Dermis microvascular lymphatic vessel endothelial cell (primary cell): Measurements from ENCODE around the gene TPM1. TPM values are rescaled to one million over a fixed set of nuclear protein-coding genes. Genes with fewer than 3 reads are reported as not detected.

ENCODE experiments used
- DNase-seq, 2 donors: peaks; one replicate each; pipeline versions ENCODE4 v3.0.0 to v3.0.0-alpha.2; 2010; ENCODE audit warnings: low read depth in 2 of 2
- total RNA-seq: library from RNA; depleted of rRNA; stranded (reverse); fragments of >200 nt; gene quantifications from 2 replicates; pipeline ENCODE4 v1.2.1, GENCODE V29; 2014

Gene TPM1
- total RNA-seq, 1 donor from 2014 or later: 165 TPM

DNA sequence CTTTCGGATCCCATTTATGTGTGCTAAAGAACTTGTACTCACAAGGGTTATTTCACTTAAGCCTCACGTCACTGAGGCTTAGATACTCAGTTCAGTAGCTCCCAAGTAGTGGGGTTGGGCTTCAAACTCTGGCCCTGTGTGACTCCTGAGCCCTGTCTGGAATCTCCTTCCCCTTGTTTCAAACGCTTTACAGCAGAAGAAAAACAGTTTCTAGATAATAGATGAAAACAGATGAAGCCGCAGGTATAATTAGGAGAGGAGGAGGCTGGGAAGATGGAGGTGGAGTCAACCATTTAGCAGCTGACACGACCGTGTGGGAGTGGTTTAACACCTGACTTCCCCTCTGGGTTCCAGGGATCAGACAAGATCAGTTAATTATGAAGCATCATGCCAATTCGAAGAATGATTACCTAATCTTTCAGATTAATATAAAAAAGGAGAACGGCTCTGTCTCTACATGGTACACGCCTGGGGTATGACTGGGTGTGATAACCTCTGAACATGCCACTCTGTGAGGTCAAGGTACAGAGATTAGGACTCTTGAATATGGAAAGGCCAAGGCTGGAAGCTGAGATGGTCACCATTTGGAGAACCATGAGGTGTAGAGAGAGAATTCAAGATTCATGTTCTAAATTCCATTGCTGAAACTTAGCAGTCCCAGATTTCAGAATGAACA lies 31.1 kb downstream of the TPM1 start:
- no peak for DNase-seq

DNA sequence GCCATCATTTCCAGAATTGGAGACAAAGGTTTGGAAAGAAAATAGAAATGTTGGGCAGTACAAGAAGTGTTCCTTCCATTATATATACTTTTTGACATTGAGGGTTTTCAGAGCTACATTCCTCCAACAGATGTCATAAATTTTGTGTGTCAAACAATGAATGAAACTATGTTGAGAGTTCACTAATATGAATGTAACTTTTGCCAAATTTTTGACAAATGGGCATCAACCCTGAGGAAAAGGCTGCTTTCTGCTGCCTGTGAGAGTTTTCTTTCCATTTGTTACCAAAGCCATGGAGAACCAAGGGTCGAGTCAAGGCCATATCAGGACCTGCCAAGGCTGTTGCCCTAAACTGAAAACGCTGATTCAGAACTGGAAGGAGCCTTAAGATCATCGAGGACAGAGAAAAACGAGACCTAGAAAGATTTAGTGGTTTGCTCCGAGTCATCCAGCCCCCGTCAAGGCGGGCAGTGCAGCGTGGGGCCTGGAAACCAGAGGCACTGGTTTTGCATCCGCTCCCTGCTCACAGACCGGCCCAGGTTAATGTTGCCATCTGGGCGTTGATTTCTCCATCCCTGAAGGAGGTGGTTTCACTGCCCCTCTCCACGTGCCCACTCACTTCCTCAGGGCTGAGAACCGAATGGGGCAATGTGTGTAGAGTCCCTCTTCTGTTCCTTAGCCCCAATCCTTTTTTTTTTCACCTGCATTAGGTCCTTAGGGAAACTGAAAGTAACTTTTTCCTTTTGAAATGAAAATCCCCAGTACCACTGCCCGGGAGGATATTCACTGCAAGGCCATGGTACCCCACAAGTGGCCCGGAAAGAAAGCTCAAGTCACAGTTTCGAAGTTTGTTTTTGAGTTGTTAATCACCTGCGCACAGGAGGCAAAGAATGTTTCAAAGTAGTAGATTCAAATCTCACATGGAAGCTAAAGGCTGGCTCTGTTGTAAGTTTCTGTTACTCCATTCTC lies 32.8 kb downstream of the TPM1 start:
- no peak for DNase-seq

DNA sequence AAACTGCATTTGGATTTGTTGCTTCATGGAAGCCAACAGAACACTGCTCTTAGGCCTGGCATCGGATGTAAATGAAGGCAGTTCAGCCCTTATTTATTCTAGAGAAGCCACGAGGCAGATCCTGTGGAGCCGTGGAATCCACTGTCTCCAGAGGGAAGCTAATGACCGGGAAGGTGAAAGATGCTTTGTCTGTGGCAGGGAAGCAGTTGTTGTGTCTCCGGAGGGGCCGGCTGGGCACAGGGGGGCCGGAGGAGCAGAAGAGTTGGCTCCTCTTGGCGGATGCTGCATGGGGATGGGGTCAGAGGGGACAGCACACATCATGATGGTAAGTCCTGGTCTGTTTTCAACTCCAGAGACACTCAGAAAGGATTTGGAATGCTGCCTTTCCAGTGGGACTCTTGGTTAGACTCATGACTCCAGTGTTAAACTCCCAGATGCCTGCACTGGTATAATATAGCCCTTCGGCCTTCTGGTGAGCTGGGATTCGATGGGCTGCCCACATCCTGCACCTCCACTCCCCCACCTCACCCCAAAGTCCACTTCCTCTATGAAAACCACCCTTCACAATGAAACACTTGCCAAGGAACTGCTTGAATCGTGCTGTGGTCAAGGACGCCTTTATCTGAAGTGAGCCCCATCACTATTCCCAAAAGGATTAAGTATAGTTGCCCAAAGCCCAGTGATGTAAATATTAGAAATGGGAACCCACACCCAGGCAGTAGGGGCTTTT lies 33.6 kb downstream of the TPM1 start:
- no peak for DNase-seq

DNA sequence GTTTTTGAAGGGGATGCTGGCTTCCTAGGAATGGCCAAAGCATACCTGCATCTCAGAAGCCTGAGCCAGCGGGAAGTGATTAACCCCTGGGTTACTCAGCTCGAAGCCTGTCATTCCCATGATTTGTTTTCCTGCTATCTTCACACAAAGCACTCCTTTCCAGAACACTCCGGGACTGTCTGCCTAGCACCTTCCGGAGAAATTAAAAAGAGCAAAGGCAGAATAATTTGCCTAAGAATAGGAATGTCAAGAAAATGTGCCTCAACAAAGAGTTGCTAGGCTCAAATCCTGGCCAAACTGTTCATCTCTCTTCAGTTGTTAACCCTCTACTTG lies 34.1 kb downstream of the TPM1 start:
- no peak for DNase-seq

DNA sequence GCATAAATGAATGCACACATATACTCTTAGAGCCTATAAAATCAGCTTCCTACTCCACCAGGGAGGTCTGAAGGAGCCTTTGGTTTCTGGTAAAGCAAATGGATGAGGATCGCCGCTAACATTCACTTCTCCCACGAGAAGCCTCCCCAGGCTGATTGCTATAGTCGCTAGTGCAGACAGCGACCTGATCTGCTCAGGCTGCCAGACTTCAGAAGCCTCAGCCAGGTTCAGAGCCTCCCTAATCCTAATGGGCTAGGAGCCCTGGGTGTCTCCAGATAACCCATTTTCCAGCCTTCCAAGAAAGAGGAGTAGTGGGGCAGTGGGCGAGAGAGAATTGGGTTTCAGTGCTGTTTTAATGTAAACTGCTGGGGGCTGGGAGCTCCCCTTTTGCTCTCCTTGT lies 35.4 kb downstream of the TPM1 start:
- DNase-seq: no peak

DNA sequence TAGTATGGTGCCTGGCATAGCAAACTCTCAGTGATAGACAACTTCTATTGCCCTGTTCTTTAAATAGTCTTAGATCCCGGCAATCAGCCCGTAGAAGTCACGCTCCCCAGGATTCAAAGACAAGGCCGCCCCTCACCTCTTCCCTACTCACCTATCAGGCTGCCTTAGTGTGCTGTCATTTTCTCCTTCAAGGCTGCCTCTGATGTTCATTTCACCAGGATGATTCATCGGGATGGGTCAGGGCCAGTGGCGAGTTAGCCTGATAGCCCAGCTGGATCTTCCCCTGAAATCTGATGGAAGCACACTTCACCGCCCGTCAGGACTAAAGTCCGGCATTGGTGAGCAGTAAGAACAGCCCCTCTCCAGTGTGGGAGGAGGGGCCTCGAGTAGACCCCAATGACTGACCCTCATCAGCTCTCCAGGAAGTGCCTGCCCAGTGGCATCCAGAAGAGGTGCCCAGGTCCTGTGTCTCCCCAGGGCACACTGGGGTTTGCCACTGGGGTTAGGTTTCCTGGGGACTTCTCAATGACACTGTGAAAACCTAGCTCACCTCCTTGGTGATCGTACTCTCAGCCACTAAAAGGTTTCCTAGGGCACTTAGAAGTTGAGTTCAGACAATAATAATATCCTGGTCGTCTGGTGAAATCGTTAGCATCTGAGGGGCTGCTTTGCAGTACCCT lies 37.5 kb downstream of the TPM1 start:
- no peak for DNase-seq

DNA sequence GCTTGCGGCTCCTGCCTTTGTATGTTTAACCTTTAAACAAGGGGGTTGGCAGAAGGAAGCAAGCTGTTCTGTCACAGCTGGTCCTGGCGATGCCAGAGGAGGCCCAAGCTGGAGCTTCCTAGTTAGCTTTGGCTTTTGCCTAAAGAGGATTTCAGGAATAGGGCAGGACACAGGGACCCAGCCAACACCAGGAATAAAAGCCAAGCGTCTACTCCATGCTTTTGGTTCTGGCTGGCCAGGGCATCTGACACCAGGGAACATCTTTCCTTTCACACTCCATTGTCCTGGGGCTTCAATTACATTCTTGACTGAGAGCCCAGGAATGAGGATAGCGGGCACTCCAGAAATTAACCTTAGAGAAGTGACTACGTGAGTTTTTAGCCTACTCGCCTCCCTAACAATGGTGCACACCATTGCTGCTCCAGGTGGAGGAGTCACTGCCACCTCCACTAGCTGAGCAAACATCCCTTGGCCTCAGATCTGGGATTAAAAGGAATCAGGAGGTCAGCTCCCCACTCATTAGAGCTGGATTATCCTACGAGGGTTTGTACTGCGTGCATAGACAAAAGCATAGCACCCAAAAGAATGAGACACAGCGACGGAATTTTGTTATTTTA lies 38.2 kb downstream of the TPM1 start:
- DNase-seq: no peak

DNA sequence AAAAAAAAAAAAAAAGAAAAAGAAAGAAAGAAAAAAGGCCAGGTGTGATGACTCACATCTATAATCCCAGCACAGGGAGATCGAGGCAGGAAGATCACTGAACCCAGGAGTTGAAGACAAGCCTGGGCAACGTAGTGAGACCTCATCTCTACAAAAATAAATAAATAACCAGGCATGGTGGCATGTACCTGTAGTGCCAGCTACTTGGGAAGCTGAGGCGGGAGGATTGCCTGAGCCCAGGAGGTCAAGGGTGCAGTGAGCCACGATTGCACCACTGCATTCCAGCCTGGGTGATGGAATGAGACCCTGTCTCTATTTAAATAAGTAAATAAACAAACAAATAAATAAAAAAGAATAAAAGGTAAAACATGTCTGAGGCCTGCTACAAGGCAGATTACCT lies 39.8 kb downstream of the TPM1 start:
- no peak for DNase-seq

DNA sequence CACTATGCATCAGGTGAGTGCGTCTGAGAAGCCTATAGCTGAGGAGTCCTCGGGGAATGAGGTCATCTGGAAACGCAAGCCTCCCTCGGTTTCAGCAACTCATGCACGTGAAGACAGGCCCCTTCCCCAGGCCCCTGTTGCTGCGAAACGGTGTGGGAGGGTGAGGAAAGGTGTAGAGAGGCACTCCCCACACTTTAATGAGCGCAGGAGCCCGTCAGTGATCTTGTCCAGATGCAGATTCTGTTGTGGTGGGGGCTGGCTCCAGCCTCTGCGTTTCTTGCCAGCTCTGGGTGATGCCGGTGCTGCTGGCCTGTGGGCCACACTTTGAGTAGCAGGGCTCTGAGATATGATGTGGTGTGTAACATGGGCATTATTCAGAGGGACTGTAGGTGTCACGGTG lies 40.5 kb downstream of the TPM1 start:
- DNase-seq: no peak

DNA sequence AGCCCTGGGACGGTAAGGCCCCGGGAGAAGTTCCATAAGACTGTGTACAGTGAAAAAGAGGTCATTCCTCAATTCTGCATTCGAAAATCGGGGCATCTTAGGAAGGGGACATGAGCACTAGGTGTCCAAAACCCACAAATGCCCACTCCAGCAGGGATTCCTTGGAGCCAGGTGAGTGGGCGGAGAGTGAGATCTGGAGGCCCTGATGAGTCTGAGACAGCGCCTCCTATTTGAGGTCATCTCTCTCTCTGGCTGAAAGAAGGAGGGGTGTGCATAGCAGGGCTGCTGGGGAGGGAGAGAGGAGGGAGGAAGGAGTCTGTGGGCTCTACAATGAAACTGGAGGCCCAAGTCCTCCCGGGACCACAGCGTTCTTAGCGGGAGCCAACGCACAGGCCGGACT lies 41.0 kb downstream of the TPM1 start:
- no peak for DNase-seq

DNA sequence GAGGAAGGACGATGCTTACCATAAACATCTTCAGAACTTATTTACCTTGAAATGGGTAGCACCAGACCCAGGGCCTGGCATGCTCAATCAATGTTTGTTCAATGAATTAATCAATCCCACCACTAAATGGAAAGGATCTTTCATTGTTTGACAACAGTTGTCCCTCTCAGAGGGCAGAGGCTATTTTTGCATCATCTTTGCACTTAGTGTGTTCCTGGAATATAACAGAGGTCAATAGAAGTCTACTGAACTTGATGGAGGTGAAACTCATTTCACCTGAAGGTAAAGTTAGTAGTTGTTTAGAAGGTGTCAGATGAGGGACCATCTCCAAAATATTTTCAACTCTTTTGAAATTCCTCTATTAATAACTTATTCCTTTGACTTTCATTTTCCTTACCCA lies 42.3 kb downstream of the TPM1 start:
- no peak for DNase-seq

DNA sequence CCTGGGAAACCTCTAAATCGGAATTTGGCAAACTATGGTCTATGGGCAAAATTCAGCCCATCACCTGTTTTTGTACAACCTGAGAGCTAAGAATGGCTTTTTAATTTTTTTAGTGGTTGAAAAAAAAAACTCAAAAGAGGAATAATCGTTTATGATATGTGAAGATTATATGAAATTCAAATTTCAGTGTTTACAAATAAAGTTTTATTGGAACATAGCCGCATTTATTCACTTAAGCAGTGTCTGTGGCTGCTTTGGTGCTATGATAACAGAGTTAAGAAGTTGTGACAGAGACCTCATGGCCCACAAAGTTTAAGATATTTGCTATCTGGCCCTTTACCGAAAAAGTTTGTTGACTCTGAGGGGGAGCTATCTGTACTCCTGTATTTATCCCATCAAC lies 42.7 kb downstream of the TPM1 start:
- DNase-seq: no peak

DNA sequence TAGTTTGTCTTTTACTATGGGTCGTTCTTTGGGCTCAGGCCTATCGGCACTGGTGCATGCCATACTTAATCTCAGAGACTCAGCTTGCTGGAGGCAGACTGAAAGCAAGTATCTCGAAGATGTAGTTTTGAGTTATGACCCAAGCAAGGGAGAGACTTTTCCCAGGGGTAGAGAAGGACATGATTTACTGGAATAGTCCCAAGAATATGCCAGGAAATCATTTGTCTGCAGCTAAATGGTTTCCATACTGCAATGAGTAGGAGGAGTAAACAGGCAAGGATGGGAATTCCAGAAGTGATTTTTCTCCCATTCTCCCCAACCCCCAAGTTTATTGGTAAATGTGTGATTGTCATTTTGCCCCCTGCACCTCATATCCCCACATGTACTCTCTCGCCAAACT lies 43.7 kb downstream of the TPM1 start:
- no peak for DNase-seq

DNA sequence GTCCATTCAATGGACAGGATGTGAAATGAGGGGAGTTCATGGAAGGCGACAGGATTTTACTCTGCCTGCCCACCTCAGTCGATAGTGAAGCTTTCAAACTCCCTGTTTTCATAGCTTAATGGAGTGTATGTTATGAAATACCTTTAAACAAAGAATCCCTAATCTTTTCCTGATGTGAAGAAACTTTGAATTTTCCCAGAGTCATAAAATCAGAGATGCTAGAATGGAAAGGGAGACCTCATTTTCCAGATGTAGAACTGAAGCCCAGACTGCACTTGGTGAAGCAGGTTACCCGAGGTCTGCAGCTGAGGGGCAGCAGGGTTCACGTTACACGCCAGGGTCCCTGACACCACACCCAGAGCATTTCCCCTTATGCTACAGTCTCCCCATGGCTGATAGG lies 44.4 kb downstream of the TPM1 start:
- no peak for DNase-seq

DNA sequence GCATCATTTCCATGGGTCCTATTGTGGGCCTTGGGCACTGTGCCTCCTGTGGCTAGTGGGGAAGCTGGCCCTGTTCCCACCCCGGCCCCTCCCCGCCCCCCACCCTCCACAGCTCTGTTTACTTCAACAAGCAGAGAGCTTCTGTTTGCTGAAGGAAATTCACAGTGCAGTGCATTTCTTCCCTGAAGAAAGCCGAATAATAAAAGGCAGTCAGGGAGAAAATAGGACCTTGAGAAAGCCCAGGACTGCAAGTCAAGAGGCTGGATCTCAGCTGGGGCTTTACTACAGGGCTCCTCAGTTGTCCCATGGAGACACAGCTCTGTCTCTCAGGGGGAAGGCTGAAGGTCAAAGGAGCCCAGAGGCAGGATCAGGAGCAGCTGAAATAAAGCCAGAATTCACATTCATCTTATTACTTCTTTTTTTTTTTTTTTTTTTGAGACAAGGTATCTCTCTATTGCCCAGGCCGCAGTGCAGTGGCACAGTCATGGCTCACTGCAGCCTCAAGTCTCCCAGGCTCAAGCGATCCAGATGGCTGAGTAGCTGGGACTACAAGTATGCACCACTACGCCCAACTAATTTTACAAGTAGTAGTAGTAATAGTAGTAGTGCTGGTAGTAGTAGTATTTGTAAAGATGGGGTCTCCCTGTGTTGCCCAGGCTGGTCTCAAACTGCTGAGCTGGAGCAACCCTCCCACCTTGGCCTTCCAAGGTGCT lies 46.1 kb downstream of the TPM1 start:
- DNase-seq: peak in 1 of 2 donors; percentile 27

DNA sequence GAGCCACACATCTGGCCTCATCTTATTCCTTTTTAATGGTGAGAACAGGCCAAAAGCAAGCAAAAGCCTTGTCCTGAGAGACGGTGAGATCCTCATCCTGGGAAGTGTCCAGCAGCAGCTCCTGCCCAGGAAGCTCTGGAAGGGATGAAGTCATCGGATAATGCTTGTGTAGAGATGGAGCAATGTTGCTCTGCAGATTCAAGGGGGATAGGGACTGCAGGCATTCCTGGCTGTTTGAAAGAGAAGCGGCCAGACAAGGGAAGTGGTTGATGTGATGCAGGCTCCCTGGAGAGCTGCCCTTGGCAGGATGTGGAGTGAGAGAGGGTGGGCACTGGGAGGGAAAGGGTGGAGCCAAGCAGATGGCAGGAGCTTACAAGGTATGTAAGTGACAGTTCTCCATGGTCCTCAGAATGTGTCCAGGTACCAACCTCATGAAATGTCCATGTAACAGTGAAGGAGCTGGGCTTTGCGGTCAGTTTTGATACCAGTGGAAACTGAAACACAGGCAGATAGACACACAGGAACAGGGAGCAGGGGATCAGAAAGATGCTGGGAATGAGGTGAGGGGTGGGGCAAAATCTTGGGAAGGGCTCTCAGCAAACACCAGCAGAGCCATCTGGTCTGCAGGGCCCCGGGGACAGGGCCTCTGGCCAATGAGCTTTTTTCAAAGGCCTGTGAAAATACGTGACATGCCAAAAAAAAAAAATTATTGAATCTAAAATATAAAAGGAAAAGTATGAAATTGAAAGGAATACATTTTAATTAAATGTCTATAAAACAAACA lies 46.9 kb downstream of the TPM1 start:
- DNase-seq: peak in 1 of 2 donors; percentile 56

DNA sequence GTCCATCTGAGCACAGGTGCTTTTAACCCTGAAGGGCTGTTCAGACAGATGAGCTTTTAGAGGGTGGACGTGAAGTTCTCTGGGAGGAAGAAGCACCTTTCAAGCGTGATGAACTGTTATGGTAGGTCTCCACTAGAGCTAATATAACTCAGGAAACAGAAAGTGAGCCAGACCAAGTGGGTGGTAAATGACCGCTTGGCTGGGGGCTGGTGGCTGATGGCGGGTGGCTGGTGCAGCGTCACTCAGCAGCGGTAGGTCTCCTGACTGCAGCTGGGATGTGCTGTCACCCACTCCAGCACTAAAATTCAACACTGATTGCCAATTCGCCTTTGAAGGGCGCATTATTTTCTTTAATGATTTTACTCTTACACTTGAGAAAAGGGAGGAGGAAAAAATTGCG lies 47.9 kb downstream of the TPM1 start:
- DNase-seq: no peak

DNA sequence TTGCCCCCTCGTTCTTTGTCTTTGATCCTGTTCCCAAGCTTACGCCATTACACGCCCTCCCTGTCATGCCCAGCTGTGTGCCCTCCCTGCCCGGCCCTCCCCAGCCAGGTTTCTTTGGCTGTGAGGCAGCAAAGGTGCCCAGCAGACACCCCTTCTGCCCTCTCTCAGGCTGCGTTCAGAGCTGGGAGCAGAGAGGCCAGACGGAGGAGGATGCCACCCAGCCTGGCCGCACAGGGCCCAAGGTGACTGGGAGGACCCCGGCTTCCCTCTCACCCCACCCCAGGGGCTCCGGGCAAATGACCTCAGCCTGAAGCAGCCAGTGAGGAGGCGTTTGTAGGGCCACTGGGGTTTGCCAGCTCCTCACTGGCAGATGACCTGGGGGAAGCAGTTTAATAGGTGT lies 48.3 kb downstream of the TPM1 start:
- no peak for DNase-seq

DNA sequence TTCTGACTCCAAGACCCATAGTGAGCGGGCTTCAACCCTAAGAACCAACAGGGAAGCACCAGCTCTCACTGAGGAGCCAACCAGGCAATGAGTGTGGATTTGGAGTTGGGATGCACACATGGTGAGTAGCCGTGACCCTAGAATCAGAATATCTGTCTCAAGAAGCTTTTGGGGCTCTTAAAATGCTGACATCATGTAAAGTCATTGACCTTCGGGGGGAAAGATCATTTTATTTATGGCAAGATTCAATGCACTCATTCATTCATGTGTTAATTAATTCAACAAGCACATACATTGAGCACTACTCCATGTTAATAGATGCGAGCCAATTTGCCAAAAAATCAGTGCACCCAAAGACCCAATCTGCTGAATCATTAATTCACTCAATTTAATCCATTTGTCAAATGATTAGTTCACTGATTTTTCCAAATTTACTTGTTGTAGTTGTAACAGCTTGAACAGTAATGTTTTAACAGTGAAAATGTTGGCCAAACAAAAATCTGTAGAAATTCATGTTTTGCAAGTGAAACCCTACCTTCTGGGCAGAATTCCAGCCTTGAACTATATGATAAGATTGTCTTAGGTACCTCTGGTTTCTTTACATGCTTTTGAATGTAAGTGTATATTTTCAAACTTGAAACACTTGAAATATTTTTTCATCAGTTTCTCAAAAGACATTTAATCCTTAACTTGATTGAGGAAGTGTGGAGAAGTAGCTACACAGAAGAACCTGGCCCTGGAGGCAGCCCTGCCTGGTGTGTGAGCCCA lies 49.3 kb downstream of the TPM1 start:
- no peak for DNase-seq
